HG03565 (cell line): ENCODE results near the gene NT5E.
"Not testable (repeated sequence)": the region's sequence is repeated elsewhere in the genome, so short reads cannot be mapped to it uniquely, and the experiment has no call there.

Experiments used
- ATAC-seq: cut with Tn5 transposase; IDR thresholded peaks from one replicate; pipeline ENCODE4 v1.9.1; 2021; ENCODE audit warnings: mild to moderate bottlenecking, moderate library complexity; ENCODE audit not compliant: unreplicated experiment

Gene NT5E

GRCh38 chr6:85484948-85485347 is 35.1 kb downstream of the NT5E start:
- ATAC-seq, result no peak

GRCh38 chr6:85490516-85491248 is 40.8 kb downstream of the NT5E start:
- ATAC-seq, result no peak

GRCh38 chr6:85493389-85493788 is 43.5 kb downstream of the NT5E start:
- no peak for ATAC-seq

GRCh38 chr6:85494547-85495536 is 45.0 kb downstream of the NT5E start:
- no peak for ATAC-seq

- no peak for ATAC-seq
Observed at GRCh38 chr6:85496009-85496579, 46.2 kb downstream of the NT5E start.

- no peak for ATAC-seq
Observed at GRCh38 chr6:85496856-85497255, 47.0 kb downstream of the NT5E start.

GRCh38 chr6:85498596-85499258 is 48.8 kb downstream of the NT5E start:
- ATAC-seq, result no peak

- peak; percentile 50 for ATAC-seq
Observed at GRCh38 chr6:85506441-85507093, 56.7 kb downstream of the NT5E start.

- ATAC-seq, result no peak
Observed at GRCh38 chr6:85516168-85516567, 66.3 kb downstream of the NT5E start.

GRCh38 chr6:85524281-85524680 is 74.4 kb downstream of the NT5E start:
- not testable (repeated sequence) for ATAC-seq

GRCh38 chr6:85537055-85537494 is 87.2 kb downstream of the NT5E start:
- ATAC-seq, result no peak

- ATAC-seq, result no peak
Observed at GRCh38 chr6:85544776-85545175, 94.9 kb downstream of the NT5E start.
